ENCODE measurements around the gene PFKL.

The PFKL gene

DNA sequence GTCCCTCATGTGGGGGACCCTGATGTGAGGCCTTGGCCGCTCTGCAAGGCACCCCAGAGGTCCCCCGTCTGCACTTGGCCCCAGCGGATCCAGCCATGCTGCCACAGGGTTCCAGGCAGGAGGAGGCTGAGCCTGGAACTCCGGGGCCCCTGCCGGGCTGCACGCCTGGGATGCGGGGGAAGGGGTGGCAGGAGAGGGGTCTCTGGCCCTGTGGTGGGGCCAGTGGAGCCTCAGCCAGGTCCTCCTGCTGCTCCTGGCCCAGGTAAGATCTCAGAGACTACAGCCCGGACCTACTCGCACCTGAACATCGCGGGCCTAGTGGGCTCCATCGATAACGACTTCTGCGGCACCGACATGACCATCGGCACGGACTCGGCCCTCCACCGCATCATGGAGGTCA lies 12.9 kb downstream of the PFKL start:
- no peak for DNase-seq (ENCODE audit: low read depth in 2 of 2)

DNA sequence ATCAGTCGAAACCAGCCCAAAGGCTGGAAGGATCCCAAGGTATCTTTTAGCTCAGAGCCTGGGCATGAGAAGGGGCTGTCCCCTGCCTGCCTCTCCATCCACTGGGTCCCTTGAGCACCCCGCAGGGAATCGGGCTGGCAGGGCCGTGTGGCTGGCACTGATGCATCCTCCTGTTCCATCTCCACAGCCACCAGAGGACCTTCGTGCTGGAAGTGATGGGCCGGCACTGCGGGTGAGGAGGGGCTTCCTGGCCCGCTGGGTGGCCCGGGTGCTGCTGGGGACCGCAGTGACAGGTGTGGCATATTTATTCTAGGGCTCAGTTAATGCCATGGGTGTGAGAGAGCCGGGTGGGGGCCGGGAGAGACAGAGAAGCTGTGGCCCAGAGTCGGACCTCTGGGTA lies 13.6 kb downstream of the PFKL start:
- no peak for DNase-seq (ENCODE audit: low read depth in 2 of 2)

DNA sequence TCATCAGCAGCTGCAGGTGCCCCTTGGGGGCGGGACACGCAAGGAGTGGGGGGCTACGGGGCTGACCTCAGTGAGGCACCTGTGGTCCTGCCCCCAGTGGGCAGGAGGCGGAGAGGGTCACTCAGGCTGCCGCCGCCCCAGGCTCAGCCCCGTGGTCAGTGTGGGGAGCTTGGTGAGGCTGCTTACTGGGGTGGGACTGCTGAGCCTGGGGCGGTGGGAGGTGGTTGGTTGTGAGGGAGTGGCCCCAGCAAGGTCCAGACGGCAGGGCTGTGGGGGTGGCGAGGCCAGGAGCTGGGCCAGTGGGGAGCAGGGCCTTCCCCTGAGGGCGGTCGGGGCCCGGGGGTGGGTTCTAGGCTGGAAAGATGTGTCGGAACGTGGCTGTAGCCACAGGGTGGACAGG lies 14.3 kb downstream of the PFKL start:
- no peak for DNase-seq (ENCODE audit: low read depth in 2 of 2)

DNA sequence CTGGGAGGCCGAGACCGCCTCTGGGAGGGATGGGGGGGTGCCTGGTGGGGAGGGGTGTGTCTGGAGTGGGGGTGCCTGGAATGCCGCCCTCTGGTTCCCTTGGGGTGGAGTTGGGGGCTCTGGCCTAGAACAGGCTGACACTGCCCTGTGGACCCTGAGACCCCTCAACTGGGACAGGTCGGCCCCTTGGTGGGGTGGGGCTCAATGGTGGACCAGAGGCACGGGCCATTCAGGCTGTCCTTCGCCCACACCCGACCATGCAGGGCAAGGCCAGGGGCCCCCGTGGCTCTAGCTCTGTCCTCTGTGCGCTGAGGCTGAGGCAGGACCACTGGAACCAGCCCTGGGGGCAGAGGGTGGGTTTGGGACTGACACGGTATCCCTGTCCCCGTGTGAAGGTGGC lies 14.7 kb downstream of the PFKL start:
- no peak for DNase-seq (ENCODE audit: low read depth in 2 of 2)

DNA sequence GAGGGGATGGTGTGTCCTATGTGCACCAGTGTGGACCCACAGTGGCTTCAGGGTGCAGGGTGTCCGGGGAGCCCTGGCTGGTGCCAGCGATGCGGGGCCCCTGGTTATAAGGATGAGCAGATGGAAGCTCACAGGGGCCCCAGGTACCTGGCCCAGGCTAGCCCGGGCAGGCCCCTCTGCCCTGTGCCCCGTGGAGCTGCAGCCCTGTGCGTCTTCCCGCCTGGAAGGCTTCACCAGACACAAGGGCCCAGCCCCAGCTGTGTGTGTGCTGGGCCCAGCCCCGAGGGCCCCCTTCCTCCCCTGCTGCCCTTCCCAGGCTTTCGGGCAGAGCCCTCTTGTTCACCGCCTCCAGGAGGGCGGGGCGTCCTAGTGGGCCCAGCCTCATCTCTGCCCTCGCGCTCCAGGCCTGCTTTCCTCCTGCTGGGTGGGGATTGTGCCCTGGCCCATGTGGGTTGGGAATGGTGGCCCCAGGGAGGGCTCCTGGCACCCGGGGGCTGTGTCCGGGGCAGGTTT lies 15.9 kb downstream of the PFKL start:
- no peak for DNase-seq (ENCODE audit: low read depth in 2 of 2)

DNA sequence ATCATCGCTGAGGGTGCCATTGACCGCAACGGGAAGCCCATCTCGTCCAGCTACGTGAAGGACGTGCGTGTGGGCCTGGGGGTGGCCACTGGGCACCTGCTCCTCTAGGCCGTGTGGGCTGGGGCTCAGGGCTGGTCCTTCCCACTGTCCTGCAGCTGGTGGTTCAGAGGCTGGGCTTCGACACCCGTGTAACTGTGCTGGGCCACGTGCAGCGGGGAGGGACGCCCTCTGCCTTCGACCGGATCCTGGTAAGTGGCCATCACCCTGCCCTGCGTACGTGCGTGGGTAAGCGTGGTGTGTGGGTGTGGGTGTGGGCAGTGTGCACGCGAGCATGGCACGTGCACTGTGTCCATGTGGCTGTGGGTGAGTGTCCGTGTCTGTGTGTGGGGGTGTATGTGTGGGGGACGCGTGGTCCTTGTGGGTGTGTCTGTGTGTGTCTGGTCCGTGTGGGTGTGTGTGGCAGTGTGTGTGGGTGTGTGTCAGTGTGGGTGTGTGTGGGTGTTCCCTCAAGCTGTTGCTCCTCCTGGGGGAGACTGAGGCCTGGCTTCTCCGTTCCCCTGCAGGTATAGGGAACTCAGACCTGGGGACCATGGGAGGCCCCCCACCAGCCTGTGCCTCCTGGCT lies 16.5 kb downstream of the PFKL start:
- no peak for DNase-seq (ENCODE audit: low read depth in 2 of 2)

DNA sequence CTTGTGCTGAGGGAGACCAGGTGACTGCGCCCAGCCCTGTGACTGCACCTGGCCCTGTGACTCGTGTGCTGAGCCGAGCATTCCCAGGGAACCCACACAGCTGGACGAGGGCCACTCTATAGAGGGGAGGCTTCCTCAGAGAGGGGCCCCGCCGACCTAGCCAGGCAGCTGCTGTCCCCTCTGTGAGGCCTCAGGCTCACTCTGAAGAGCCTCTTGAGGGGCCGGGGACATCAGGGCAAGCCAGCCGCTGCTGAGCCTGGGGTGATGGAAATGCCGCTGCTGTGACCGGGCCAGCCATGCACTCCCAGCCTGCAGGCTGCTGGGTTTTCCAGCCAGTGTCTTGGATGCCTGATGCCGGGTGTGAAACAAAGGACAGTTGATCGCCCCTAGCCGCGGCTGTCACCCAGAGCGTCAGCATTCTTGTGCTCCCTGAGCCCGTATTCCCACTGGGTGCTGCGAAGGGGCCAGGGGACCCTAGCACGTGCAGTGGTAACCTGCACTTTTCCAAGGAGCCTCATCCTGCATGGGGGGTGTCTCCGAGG lies 17.5 kb downstream of the PFKL start:
- DNase-seq (ENCODE audit: low read depth in 2 of 2) = no peak

DNA sequence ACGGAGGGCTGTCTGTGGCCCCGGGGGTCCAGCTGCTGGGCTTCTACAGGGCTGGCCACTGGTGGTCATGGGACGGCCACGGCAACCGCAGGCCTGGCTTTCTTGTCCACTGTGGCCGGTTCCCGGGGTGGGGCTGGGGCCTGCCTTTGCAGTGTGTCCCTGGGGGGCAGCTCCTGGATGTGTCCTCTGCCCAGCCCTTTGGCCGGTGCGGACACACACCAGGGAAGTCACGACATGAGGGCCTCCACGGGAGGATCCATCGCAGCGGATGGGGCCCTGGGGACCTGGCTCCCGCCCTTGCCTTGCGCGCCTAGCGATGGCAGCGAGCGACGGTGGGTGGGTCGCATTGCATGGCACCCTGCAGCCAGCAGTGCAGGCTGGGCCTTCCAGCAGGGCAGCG lies 18.0 kb downstream of the PFKL start:
- no peak for DNase-seq (ENCODE audit: low read depth in 2 of 2)

DNA sequence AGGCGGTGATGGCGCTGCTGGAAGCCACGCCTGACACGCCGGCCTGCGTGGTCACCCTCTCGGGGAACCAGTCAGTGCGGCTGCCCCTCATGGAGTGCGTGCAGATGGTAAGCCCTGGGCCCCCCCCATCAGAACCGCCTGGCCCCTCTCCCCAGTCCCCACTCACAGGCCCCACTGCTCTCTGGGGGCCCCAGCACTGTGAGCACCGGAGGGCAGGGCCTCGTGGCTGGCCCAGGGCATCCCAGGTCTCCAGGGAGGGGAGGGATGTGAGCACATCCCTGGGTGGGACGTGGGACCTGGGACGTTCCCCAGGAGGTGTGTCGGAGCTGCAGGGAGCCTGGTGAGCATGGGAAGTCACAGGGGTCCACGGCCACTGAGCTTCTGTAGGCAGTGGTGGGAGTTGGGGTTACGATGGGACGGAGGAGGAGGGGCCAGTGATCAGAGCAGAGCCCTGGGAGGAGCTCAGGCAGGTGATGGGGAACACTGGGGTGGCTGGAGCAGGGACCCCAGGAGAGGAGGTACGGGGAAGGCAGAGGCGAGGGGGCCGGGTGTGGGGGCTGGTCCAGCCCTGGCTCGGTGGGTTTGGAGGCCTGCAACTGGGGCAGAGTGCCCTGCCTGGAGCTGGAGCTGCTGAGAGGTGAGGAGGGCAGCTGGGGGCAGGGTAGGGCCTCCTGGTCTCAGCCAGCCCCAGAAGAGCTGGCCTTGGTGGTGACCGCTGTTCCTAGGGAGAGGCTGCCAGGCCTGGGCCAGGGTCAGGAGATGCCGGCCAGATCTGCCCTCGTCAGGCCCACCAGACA lies 18.8 kb downstream of the PFKL start:
- DNase-seq (ENCODE audit: low read depth in 2 of 2) = no peak

DNA sequence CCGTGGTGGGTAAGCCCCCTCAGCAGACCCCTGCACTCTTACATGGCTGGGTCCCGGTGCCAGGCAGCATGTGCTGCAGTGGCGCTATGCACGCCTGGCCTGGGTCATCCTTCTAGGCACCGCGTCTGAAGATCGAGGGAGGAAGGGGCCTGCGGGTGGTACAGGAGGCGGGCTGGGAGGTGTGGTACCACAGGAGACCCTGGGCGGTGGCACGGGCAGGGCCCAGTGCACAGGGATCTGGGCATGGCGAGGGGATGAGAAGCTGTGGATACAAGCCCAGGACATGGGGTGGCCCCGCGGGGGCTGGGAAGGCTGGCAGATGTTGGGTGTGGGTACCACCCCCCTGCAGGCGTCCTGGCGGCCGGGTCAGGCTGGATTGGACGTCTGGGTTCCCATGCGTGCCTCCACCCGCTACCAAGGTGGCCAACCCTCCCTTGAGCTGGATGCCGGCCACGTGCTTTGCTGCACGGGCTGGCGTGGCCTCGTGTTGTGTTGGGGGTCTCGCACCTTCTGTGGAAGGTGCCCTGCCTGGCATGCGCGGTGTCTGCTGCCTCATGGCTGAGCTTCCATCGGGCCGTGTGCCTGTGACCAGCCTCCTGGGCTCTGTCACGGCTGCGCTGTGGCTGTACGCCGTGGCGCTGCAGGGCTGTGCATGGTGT lies 19.7 kb downstream of the PFKL start:
- no peak for DNase-seq (ENCODE audit: low read depth in 2 of 2)

DNA sequence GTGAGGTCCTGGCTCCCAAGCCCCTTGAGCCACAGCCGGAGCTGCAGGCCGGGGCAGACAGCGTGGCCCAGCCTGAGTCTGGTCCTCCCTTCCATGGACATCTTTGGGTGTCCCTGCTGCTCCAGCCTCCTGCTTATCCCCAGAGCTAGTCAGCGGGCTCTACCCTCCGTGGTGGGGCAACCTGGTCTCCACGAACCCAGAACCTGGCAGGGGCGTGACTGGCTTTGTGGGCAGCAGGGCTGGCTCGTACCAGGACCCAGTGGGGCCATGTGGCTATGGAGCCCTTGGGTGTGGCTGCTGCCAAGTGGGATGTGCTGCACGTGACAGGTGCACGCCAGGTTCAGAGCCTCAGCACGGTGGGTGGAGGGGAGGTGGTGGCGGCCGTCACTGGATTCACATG lies 21.0 kb downstream of the PFKL start:
- DNase-seq (ENCODE audit: low read depth in 2 of 2) = no peak

DNA sequence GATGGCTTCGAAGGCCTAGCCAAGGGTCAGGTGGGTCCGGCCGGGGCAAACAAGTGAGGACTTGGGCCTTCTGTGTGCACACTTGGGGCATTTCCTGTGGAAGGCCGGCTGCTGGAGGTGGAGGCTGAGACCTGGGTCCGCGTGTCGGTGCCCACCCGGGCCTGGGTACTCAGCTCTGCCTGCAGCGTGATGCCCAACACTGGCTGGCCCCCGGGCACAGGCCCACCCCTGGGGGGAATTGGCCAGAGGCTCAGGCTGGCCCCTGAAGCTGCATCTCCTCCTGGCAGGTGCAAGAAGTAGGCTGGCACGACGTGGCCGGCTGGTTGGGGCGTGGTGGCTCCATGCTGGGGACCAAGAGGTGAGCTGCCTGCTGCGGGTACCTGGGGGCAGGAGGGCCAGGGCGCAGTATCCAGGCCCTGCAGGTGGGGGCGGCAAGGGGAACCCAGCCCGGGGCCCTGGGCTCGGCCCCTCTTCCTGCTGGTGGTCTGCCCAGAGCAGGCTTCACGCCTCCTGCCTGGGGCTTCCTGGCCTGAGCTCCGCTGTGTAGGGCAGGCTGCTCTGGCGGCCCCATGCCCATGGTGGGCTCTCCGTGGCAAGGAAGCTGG lies 22.1 kb downstream of the PFKL start:
- no peak for DNase-seq (ENCODE audit: low read depth in 2 of 2)

DNA sequence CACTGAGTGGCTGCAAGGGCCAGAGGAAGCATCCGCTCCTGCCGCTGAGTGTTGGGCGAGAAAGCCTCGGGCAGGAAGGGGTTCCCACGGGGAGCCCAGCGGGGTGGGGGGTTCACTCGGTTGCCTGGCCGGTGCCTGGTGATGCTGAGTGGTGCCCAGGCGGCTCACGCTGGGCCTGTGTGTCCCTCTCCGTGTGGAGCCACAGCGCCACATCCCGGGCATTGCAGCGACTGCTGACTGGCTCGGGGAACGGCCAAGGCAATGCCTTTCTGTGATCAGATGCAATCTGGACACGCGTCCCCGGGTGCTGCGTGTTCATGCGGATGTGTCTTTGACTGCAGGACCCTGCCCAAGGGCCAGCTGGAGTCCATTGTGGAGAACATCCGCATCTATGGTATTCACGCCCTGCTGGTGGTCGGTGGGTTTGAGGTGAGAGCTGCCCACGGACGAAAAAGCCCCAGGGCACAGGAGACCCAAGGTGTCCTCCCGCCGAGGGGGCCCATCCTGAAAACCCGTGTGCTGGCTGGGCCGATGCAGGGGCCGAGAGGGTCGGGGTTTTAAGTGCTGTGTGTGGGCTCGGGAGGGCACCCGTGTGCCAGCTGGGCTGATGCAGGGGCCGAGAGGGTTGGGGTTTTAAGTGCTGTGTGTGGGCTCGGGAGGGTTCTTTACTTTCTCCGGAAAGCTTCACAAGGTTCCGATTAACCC lies 22.9 kb downstream of the PFKL start:
- no peak for DNase-seq (ENCODE audit: low read depth in 2 of 2)

DNA sequence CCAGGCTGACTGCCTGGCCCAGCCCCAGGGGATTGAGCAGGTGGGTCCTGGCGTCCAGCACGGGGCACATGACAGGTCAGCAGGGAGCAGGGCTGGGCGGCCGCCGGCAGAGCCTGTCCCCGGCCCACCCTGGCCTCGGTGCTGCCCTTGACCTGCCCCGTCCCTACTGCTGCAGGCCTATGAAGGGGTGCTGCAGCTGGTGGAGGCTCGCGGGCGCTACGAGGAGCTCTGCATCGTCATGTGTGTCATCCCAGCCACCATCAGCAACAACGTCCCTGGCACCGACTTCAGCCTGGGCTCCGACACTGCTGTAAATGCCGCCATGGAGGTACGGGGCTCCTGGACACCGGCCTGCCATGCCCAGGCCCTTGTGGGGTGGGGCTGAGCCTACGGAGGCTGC lies 23.7 kb downstream of the PFKL start:
- DNase-seq (ENCODE audit: low read depth in 2 of 2) = no peak

DNA sequence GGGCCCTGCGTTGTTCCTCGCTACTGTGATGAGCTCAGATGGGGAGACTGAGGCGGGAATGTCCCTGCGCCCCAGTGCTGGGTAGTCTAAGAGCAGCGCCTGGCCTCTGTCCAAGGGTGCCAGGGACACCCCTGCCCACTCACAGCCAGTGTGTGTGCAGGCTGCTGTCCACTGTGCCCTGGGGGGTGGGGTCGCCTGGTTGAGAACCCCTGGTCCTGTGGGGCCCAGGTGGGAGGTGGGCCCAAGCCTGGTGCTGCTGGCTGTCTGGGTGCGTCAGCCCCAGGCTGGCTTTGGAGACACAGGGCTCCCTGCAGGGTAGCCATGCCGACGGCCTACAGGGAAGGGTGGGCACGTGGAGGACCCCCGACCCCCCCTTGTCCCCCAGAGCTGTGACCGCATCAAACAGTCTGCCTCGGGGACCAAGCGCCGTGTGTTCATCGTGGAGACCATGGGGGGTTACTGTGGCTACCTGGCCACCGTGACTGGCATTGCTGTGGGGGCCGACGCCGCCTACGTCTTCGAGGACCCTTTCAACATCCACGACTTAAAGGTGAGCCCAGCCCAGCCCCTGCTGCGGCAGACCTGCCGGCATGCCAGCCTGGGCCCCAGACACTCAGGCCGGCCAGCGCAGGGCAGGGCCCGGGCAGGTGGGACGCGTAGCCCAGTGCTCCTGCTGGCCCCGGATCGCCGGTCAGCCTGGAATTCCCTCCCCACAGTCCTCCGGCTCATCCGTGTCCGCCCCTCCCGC lies 24.4 kb downstream of the PFKL start:
- DNase-seq (ENCODE audit: low read depth in 2 of 2) = no peak

DNA sequence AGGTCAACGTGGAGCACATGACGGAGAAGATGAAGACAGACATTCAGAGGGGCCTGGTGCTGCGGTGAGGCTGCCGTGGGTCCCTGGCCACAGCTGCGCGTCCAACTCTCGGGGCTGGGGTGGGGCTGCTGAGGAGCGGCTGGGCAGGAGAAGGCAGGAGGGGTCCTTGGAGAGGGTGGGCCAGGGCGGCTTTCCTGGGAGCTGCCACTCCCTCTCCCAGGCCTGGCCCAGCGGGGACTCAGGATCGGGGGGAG lies 24.9 kb downstream of the PFKL start:
- no peak for DNase-seq (ENCODE audit: low read depth in 2 of 2)

DNA sequence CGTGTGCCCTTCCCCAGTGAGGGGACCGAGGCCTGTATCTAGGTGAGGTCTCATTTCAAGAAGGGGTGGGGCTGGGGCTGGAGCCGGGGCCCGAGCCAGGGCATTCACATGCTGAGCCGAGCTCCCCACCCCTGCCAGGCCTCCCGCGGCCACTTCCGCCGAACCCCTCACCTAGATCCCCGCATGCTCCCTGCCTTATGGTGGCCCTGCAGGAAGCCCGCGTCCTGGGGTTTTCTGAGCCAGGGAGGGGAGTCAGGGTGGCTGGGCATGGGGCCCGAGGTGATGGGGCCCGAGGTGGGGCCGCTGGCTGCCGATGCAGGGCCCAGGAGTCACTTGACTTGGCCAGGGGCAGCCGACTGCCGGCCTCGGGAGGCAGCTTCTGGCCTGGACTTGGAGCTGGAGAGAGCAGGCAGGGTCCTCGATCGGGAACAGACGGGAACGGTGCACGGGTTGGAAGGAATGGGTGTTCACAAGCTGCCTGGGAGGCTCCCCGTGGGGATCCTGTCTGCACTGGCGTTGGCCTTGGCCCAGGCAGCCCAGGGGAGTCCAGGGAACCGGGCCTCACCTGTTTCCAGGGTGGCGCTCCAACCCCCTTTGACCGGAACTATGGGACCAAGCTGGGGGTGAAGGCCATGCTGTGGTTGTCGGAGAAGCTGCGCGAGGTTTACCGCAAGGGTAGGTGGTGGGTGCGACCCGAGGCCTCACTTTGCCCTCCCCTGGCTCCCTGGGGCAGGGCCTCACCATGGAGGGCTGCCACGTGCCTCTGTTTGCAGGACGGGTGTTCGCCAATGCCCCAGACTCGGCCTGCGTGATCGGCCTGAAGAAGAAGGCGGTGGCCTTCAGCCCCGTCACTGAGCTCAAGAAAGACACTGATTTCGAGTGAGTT lies 25.8 kb downstream of the PFKL start:
- DNase-seq (ENCODE audit: low read depth in 2 of 2) = no peak

DNA sequence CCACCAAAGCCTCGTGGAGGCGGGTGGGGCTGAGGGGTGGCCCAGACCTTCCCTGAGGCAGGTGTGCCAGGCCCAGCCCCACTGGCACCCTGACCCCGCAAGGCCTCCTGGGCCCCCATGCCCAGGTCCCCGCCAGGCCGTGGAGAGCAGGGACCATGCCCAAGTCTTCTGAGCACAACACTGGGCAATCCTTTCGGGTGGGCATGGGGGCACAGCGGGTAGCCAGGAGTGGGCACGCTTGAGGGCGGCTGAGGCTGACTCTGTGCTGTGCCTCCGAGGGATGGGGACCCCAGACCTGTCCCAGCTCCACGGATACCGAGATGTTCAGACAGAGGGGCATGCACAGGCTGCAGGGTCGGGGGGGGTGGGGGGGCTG lies 26.4 kb downstream of the PFKL start:
- no peak for DNase-seq (ENCODE audit: low read depth in 2 of 2)

DNA sequence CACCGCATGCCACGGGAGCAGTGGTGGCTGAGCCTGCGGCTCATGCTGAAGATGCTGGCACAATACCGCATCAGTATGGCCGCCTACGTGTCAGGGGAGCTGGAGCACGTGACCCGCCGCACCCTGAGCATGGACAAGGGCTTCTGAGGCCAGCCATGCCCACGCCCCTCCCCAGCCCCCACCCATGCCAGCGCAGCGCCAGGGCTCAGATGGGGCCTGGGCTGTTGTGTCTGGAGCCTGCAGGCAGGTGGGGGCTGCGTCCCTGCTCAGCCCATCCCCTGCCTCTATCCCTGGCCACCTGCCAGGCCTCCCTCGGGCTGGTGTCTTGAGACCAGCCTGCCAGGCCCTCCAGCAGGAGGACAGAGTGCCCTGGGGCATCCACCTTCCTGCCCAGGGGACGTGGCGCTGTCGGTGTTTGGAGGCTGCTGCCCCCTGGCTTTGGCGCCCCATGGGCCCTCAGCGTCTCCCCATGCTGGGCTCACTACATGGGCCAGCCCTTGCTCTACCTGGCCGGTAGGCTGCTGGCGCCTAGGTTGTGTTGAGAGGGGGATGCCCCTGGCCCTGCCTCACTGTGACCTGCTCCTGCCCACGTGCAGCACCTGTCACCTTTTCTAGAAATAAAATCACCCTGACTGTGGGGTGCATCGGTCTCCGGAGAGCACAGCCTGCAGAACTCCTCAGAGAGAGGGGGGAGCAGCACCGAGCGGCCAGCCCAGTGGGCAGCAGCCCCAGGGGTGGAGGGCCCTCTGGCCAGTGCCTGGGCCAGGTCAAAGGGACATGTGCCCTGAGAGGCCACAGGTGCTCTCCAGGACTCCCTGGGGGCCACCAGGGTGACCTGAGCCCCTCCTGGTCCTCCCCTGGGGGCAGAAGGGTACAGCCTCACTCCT lies 27.1 kb downstream of the PFKL start:
- DNase-seq (ENCODE audit: low read depth in 2 of 2) = no peak
